Ectodermal cell (in vitro differentiated cells): ENCODE results near the gene RAB3GAP1.

Experiments used
- H3K27ac ChIP-seq: 2 replicates; pipeline ENCODE4 v1.7.0; 2013; ENCODE audit warnings: mild to moderate bottlenecking, low read depth, low read length; ENCODE audit not compliant: insufficient read depth, poor library complexity, severe bottlenecking
- H3K27me3 ChIP-seq: 2 replicates; pipeline ENCODE4 v1.7.0; 2013; ENCODE audit warnings: mild to moderate bottlenecking, low read length; ENCODE audit not compliant: insufficient read depth, control insufficient read depth, poor library complexity, severe bottlenecking
- H3K36me3 ChIP-seq: one replicate; pipeline ENCODE4 v1.7.0; 2013; ENCODE audit warnings: low read length; ENCODE audit not compliant: control insufficient read depth, insufficient read depth
- H3K4me1 ChIP-seq: one replicate; pipeline ENCODE4 v1.7.0; 2013; ENCODE audit warnings: low read length; ENCODE audit not compliant: control insufficient read depth, insufficient read depth
- H3K4me3 ChIP-seq: 2 replicates; pipeline ENCODE4 v1.7.0; 2013; ENCODE audit warnings: low read depth, low read length, control low read depth; ENCODE audit not compliant: insufficient read depth
- H3K9me3 ChIP-seq: 2 replicates; pipeline ENCODE4 v1.7.0; 2013; ENCODE audit warnings: mild to moderate bottlenecking, low read length, moderate library complexity; ENCODE audit not compliant: control insufficient read depth
- WGBS, 2 experiments: methylation state at CpG; one replicate each; pipeline ENCODE4 v1.1.7; 2013; ENCODE audit warnings: missing lambda C conversion rate in 2 of 2; 5-methylcytosine and 5-hydroxymethylcytosine counted together

Gene RAB3GAP1

DNA sequence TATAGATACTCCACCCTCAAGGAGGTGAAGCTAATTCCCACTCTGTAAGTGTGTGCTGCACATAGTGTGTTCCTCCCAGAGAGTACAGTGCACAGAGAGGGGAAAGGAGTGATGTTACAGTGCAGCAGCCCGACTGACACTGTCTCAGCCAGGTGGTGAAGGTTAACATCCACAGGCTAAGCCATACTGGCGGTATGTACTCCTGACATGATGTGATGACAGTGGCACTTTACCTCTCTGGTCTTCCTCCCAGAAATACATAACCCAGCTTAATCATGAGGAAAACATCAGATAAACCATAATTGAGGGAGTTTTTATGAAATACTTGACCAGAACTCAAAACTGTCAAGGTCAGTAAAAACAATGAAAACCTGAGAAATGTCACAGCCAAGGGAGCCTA is 107.1 kb downstream of the RAB3GAP1 start:
- no peaks in the 10 kb centered on the region for H3K4me1 ChIP-seq
- no peaks in the 10 kb centered on the region for H3K9me3 ChIP-seq
- no peaks in the 10 kb centered on the region for H3K27me3 ChIP-seq
- H3K36me3 ChIP-seq: peaks cover 7% of the 10 kb centered on the region
- no peak overlapping the region for H3K4me3 ChIP-seq
- no peak overlapping the region for H3K27ac ChIP-seq
- WGBS, 2 experiments: 93 to 95% methylated on average over 2 of the region's 2 CpGs

DNA sequence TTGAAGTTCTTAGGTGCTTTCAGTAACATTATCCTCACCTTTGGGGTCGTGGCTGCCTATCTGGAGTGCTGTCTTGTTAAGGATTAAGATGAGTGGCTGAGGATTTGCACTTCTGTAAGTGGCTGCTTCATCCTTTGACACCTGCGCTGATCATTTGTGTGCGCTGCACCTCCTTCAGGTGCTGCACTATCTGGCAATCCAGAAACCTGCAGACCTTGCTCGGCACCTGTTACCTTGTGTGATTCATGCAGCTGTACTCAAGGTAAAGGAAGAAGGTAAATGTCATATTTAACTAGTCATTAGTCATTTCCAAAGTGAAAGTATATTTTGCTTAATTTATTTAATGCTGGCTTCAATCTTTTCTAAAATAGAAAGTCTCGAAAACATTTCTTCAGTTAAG is 110.3 kb downstream of the RAB3GAP1 start:
- Histone ChIP-seq H3K36me3 (peaks cover 14% of the 10 kb centered on the region), H3K4me3 (no peak overlapping the region), H3K27me3 (no peaks in the 10 kb centered on the region), H3K4me1 (no peaks in the 10 kb centered on the region), H3K27ac (no peak overlapping the region), H3K9me3 (no peaks in the 10 kb centered on the region)
- WGBS, 2 experiments: 95 to 98% methylated on average over 4 to 5 of the region's 5 CpGs

DNA sequence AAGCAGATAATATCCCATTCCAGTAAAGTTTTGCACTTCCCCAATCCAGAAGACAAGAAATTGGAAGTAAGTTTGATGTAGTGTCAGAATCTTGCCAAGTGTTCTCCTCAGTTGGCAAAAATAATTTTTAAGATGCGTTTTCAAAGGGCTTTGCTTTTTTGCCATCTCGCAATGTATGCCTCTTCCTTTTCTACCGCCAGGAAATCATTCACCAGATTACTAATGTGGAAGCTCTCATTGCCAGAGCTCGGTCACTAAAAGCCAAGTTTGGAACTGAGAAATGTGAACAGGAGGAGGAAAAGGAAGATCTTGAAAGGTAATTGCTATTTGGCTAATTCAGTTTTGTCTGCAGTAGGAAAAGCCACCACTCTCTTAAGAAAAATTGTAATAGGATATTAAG is 110.7 kb downstream of the RAB3GAP1 start:
- WGBS, 2 experiments: 91 to 97% methylated on average over 4 of the region's 4 CpGs

DNA sequence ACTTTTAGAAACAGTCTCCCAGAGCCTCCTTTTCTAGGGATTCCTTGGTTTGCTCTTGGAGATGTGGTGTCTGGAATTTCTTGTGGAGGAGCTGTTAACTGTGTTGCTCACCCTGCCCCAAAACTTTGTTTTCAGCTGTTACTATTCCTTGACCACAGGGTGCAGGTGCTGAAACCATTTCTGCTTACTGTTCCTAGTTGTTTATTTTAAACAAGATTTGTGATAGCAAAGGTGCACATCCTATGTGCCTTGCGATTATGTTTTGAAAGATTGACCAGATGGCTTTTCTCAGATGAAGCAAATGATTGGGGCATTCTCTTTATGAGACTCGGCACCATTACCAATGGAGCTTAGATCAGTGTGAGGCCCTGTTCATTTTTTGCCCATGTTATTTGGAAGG is 111.2 kb downstream of the RAB3GAP1 start:
- H3K27ac ChIP-seq: no peak overlapping the region
- no peaks in the 10 kb centered on the region for H3K27me3 ChIP-seq
- H3K9me3 ChIP-seq: no peaks in the 10 kb centered on the region
- H3K4me1 ChIP-seq: no peaks in the 10 kb centered on the region
- H3K4me3 ChIP-seq: no peak overlapping the region
- H3K36me3 ChIP-seq: peaks cover 14% of the 10 kb centered on the region
- 95 to 98% methylated on average over 2 of the region's 2 CpGs for WGBS, 2 experiments

More for the DNA sequence above, 110.7 kb downstream of the RAB3GAP1 start:
- Histone ChIP-seq H3K27me3 (no peaks in the 10 kb centered on the region), H3K4me3 (no peak overlapping the region), H3K36me3 (peaks cover 14% of the 10 kb centered on the region), H3K9me3 (no peaks in the 10 kb centered on the region), H3K4me1 (no peaks in the 10 kb centered on the region), H3K27ac (no peak overlapping the region)

DNA sequence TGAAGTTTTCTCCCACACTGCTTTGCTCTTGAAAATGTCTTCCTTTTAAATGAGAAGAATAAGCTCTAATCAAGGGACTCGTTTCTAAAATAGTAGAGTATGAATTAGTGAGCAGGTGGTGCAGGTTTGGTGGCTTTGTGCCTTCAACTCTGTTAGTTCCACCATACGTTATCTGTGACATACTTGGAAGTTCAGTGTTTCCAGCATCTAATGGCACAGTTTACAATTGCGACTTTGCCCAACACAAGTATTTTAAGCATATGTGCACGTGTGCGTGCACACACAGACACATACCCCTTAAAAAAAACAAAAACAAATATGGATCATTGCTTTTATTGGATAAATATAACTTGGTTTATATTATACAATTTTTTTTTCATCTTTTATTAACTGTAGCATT is 111.8 kb downstream of the RAB3GAP1 start:
- Histone ChIP-seq H3K4me1 (no peaks in the 10 kb centered on the region), H3K36me3 (peaks cover 14% of the 10 kb centered on the region), H3K27me3 (no peaks in the 10 kb centered on the region), H3K9me3 (no peaks in the 10 kb centered on the region), H3K27ac (no peak overlapping the region), H3K4me3 (no peak overlapping the region)
- 96 to 98% methylated on average over 5 of the region's 5 CpGs for WGBS, 2 experiments

DNA sequence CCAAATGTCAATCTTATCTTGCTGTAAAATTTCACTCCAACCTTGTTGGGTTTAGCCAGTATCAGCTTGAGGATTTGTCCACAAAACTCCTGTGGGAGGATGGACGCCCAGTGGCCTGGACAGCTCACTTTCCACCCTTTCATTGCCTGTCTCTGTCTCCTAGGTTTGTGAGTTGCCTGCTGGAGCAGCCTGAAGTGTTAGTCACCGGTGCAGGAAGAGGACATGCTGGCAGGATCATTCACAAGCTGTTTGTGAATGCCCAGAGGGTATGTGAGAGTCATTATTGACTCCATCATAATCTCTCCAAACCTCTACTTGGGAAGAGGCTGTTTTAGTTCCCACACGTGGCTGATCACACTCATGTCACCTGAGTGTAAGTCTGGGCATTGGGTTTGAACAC is 112.3 kb downstream of the RAB3GAP1 start:
- no peak overlapping the region for H3K4me3 ChIP-seq
- 89 to 93% methylated on average over 3 of the region's 3 CpGs for WGBS, 2 experiments
- H3K4me1 ChIP-seq: no peaks in the 10 kb centered on the region
- H3K36me3 ChIP-seq: peaks cover 16% of the 10 kb centered on the region
- no peaks in the 10 kb centered on the region for H3K9me3 ChIP-seq
- H3K27ac ChIP-seq: no peak overlapping the region
- H3K27me3 ChIP-seq: no peaks in the 10 kb centered on the region

DNA sequence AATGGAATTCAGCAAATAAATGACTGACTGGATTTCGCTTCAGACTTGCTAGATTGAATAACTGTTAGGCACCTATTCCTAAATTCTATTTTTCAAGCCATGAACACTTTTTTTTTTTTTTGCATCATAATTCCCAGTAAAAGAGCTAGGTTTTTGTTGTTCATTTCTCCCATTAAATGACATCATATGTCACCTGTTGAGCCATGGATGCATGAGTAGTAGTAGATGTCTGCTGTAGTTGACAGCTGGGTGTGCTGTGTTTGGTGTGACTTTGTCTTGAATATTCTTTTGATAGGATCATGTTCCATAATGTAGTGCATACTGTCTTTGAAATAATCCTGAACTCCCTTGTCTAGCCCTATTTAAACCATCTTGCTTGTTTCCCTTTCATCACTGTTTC is 115.2 kb downstream of the RAB3GAP1 start:
- Histone ChIP-seq H3K27ac (no peak overlapping the region), H3K9me3 (no peaks in the 10 kb centered on the region), H3K27me3 (no peaks in the 10 kb centered on the region), H3K4me1 (no peaks in the 10 kb centered on the region), H3K36me3 (peaks cover 20% of the 10 kb centered on the region), H3K4me3 (no peak overlapping the region)
- 95 to 100% methylated on average over 1 of the region's 1 CpG for WGBS, 2 experiments

DNA sequence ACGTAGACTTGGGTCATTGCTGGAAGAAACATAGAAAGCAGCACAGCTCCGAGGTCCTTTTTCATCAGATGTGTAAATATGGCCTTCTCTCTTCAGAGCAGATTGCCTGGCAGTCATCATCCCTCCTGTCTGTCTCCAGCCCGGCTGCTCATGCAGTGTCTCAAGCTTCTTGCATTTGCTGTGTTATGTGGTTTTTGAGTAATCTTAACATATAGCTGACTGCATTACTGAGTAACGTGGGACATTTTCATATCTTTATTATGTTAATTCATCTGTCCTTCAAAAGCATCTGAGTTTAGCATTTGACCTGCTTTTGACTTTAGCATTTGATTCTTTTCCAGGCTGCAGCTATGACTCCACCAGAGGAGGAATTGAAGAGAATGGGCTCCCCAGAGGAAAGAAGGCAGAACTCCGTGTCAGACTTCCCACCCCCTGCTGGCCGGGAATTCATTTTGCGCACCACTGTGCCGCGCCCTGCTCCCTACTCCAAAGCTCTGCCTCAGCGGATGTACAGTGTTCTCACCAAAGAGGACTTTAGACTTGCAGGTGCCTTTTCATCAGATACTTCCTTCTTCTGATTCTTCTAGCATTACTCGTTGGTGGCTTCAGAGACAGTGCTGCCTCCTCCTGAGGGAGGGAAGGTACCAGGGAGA is 116.2 kb downstream of the RAB3GAP1 start:
- H3K4me3 ChIP-seq: no peak overlapping the region
- H3K9me3 ChIP-seq: no peaks in the 10 kb centered on the region
- H3K4me1 ChIP-seq: no peaks in the 10 kb centered on the region
- H3K27me3 ChIP-seq: no peaks in the 10 kb centered on the region
- peaks cover 20% of the 10 kb centered on the region for H3K36me3 ChIP-seq
- 92% methylated on average over 11 of the region's 11 CpGs for WGBS, 2 experiments
- H3K27ac ChIP-seq: no peak overlapping the region

DNA sequence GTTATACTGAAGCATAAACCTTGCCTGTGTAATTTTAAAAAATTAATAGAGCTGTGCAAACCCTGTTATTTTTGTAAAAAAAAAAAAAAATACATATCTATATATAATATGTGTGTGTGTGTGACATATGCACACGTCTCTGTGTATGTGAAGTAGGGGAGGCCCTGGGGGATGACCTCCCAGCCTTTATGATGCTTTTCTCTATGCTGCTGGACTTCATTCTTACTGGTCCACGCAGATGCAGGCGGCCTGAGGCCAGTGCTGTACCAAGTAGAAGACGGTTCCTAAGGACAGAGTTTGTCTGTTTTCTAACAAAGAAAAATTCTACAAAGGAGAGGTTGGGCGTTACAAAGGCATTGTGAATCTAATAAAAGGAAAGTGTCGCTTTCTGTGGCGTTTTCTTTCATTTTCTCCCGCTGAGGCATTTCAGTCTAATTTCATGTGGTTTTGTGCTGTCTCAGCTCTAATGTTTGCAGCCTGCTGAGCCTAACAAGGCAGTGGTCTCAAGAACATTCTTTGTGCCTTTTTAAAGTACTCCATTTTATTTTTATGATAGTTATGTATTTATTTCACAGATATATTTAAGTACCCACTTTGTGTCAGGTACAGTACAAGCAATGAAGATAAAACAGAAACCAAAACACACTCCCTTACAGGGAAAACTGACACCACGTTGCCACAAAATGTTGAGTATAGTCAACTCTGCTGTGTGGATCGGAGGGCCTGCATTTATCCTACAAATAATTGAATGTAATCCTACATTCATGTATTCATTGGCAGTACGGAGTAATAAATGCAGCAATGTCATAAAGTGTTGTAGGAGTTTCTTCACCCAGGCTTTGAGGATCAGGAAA is 118.0 kb downstream of the RAB3GAP1 start:
- H3K27me3 ChIP-seq: no peaks in the 10 kb centered on the region
- H3K4me1 ChIP-seq: no peaks in the 10 kb centered on the region
- H3K9me3 ChIP-seq: no peaks in the 10 kb centered on the region
- no peak overlapping the region for H3K4me3 ChIP-seq
- WGBS, 2 experiments: 89 to 90% methylated on average over 11 of the region's 11 CpGs
- H3K27ac ChIP-seq: no peak overlapping the region
- peaks cover 16% of the 10 kb centered on the region for H3K36me3 ChIP-seq

DNA sequence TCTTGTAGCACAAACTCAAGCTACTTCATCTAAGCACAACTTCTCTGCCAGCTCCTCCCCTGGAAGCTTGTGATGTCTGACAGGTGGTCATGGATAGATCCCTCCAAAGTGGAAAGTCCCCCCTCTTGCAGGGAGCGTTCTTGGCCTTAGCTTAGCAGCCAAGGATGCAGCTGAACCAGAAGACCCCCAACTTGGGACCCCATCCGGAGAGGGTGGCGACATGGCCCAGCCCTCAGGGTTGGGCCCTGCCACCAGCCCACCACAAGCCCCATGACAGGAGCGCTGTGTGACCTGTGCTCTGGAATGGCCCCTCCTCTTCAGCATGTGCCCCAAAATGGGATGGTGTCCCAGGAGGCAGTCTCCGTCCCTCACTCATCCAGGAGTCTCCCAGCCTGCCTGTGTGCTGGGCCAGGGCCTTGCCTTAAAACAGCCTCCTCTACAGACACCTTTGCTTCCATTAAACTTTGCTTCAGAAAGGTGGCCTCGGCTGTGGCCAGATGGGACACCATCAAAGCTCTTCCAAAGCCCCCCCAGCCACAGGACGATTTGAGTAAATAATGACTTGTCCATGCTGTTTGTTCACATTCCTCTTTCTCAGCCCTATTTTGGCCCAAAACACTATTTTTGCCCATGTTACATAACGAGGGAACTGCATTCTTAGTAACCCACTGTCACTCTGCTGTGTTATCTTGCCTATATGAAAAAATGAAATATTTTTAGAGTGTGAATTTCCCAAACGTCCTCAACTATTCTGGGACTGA is 122.1 kb downstream of the RAB3GAP1 start:
- H3K4me3 ChIP-seq: no peak overlapping the region
- no peaks in the 10 kb centered on the region for H3K4me1 ChIP-seq
- no peak overlapping the region for H3K27ac ChIP-seq
- H3K9me3 ChIP-seq: no peaks in the 10 kb centered on the region
- H3K36me3 ChIP-seq: peaks cover 16% of the 10 kb centered on the region
- 93% methylated on average over 9 of the region's 9 CpGs for WGBS, 2 experiments
- H3K27me3 ChIP-seq: no peaks in the 10 kb centered on the region
